SK-N-MC (cell line): ENCODE data around the gene PTPRB.

Experiments
- EZH2 ChIP-seq: fragments of 200-600 bp; sonication (generic); IDR thresholded peaks from one replicate; pipeline ENCODE4 v1.6.1; 2017; ENCODE audit warnings: antibody characterized with exemption
- POLR2AphosphoS5 ChIP-seq: IDR thresholded peaks from 2 replicates; pipeline ENCODE4 v1.6.1; 2012; ENCODE audit warnings: mild to moderate bottlenecking, low read depth, low read length, borderline replicate concordance

GRCh38 chr12:70555081-70555480, 82.1 kb downstream of the PTPRB start:
- TF ChIP-seq POLR2AphosphoS5 (no peak), EZH2 (no peak)
